ENCODE measurements around the gene ARHGAP18. TPM values are rescaled to one million over a fixed set of nuclear protein-coding genes. Genes with fewer than 3 reads are reported as not detected.
A peak's percentile ranks its signal among the peaks of the same experiment; 100 is the strongest.

ARHGAP18 gene
- total RNA-seq, 6 donors from 2014 or later = 30.4 to 56.8 (median 48.9) TPM

DNA sequence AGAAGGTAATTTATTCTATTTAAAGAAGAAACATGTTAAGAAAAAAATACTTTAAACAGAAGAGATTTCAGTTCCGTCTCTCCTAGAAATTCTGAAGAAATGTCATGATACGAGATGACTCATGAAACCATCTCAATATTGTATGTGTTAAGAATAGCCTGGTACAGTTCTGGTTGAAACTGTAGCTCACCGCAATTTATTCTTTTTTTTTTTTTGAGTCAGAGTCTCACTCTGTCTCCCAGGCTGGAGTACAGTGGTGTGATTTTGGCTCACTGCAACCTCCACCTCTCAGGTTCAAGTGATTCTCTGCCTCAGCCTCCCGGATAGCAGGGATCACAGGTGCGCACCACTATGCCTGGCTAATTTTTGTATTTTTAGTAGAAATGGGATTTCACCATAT lies 103.3 kb downstream of the ARHGAP18 start:
- Histone ChIP-seq H3K27ac (peak overlapping the region in 1 of 4 donors; percentile 10), H3K27me3 (no peaks in the 10 kb centered on the region), H3K36me3 (peaks cover 3 to 50% (median 14%) of the 10 kb centered on the region in 4 donors), H3K4me1 (peaks cover 0 to 3% (median 0%) of the 10 kb centered on the region in 4 donors), H3K4me3 (no peak overlapping the region), H3K9me3 (no peaks in the 10 kb centered on the region)
- no peak for TF ChIP-seq POLR2A (IDR thresholded peaks at IDR 0.05)
- no peak for TF ChIP-seq EP300 (IDR thresholded peaks at IDR 0.05)
- no peak for TF ChIP-seq POLR2AphosphoS5 (IDR thresholded peaks at IDR 0.05)
- TF ChIP-seq, protein P1, sequence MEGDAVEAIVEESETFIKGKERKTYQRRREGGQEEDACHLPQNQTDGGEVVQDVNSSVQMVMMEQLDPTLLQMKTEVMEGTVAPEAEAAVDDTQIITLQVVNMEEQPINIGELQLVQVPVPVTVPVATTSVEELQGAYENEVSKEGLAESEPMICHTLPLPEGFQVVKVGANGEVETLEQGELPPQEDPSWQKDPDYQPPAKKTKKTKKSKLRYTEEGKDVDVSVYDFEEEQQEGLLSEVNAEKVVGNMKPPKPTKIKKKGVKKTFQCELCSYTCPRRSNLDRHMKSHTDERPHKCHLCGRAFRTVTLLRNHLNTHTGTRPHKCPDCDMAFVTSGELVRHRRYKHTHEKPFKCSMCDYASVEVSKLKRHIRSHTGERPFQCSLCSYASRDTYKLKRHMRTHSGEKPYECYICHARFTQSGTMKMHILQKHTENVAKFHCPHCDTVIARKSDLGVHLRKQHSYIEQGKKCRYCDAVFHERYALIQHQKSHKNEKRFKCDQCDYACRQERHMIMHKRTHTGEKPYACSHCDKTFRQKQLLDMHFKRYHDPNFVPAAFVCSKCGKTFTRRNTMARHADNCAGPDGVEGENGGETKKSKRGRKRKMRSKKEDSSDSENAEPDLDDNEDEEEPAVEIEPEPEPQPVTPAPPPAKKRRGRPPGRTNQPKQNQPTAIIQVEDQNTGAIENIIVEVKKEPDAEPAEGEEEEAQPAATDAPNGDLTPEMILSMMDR (IDR thresholded peaks at IDR 0.05) = no peak
- DNase-seq (no peak), ATAC-seq (ENCODE audit: low FRiP score in 2 of 2) (peak in 1 of 2 donors; percentile 24)
- WGBS, 2 donors = 90 to 96% methylated on average over 5 of the region's 5 CpGs

GRCh38 chr6:129605967-129606366 lies 104.0 kb downstream of the ARHGAP18 start:
- no peaks in the 10 kb centered on the region for H3K27me3 ChIP-seq
- WGBS, 2 donors = 79 to 81% methylated on average over 7 of the region's 7 CpGs
- peak in 1 of 2 donors; percentile 48 for ATAC-seq (ENCODE audit: low FRiP score in 2 of 2)

GRCh38 chr6:129605095-129605494 lies 104.9 kb downstream of the ARHGAP18 start:
- no peak for ATAC-seq (ENCODE audit: low FRiP score in 2 of 2)
- no peak for TF ChIP-seq EP300 (IDR thresholded peaks at IDR 0.05)
- TF ChIP-seq POLR2A (IDR thresholded peaks at IDR 0.05) = no peak
- no peak for TF ChIP-seq POLR2AphosphoS5 (IDR thresholded peaks at IDR 0.05)
- TF ChIP-seq, protein P1 (IDR thresholded peaks at IDR 0.05) = no peak
- Histone ChIP-seq H3K4me3 (no peak overlapping the region), H3K36me3 (peaks cover under 1 to 41% (median 11%) of the 10 kb centered on the region in 4 donors), H3K27ac (no peak overlapping the region), H3K27me3 (no peaks in the 10 kb centered on the region), H3K9me3 (no peaks in the 10 kb centered on the region), H3K4me1 (peaks cover 0 to 3% (median 0%) of the 10 kb centered on the region in 4 donors)
- WGBS, 2 donors = 51 to 63% methylated on average over 1 of the region's 1 CpG
- DNase-seq = no peak

More at GRCh38 chr6:129605967-129606366, 104.0 kb downstream of the ARHGAP18 start:
- Histone ChIP-seq H3K36me3 (peaks cover 3 to 46% (median 14%) of the 10 kb centered on the region in 4 donors), H3K4me1 (peaks cover 0 to 3% (median 0%) of the 10 kb centered on the region in 4 donors), H3K9me3 (no peaks in the 10 kb centered on the region), H3K27ac (no peak overlapping the region), H3K4me3 (no peak overlapping the region)
- TF ChIP-seq POLR2A (IDR thresholded peaks at IDR 0.05) = peak in 1 of 4 donors; percentile 9
- TF ChIP-seq, protein P1 (IDR thresholded peaks at IDR 0.05) = no peak
- no peak for TF ChIP-seq EP300 (IDR thresholded peaks at IDR 0.05)
- no peak for TF ChIP-seq POLR2AphosphoS5 (IDR thresholded peaks at IDR 0.05)
- DNase-seq = no peak

DNA sequence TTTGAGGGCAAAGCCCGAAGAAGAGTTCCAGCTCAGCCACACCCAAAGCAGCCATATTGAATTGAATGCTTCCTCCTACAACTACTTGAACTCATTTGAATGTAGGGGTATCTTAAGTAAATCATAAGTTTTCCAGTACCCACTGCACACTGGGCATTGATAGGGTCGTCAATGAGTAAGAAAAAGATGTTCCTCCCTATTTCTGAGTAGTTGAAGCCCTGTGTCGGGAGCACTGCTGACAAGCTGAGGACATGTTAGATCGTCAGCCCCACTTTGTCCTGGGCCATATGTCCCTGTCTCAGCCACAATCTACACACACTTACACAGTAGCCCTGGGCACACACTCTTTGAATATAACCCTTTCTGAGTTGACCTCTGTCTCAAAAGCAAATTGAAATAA lies 105.7 kb downstream of the ARHGAP18 start:
- ATAC-seq (ENCODE audit: low FRiP score in 2 of 2) (no peak), DNase-seq (no peak)
- H3K4me3 ChIP-seq = no peak overlapping the region
- no peaks in the 10 kb centered on the region for H3K27me3 ChIP-seq
- H3K9me3 ChIP-seq = no peaks in the 10 kb centered on the region
- no peak overlapping the region for H3K27ac ChIP-seq
- peaks cover 0 to 3% (median 0%) of the 10 kb centered on the region in 4 donors for H3K4me1 ChIP-seq
- no peak for TF ChIP-seq EP300 (IDR thresholded peaks at IDR 0.05)
- H3K36me3 ChIP-seq = peaks cover 0 to 33% (median 9%) of the 10 kb centered on the region in 4 donors
- WGBS, 2 donors = 91 to 95% methylated on average over 4 of the region's 4 CpGs

DNA sequence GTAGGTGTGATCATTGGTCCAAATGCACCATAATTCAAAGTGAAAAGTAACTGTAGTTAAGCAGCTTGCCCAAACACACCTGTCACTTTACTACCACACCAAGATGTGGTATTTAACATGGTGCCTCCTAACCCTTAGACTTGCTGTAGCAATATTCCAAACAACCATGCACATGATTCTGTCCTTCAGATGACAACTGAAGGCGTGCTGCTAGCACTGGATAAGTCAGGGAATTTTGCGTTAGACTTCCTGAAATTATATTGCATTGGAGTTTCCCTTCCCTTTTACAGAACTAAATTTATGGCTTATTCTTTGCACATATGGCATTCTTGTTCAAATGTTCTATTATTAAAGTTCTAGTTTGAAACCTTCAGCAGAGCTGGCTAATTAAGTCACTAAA lies 106.2 kb downstream of the ARHGAP18 start:
- no peak overlapping the region for H3K4me3 ChIP-seq
- H3K27ac ChIP-seq = no peak overlapping the region
- TF ChIP-seq, protein P1 (IDR thresholded peaks at IDR 0.05) = no peak
- peaks cover 0 to 31% (median 9%) of the 10 kb centered on the region in 4 donors for H3K36me3 ChIP-seq
- ATAC-seq (ENCODE audit: low FRiP score in 2 of 2) = no peak
- H3K27me3 ChIP-seq = no peaks in the 10 kb centered on the region
- WGBS, 2 donors = 80 to 85% methylated on average over 2 of the region's 2 CpGs
- no peak for DNase-seq
- H3K4me1 ChIP-seq = peaks cover 0 to 3% (median 0%) of the 10 kb centered on the region in 4 donors
- no peaks in the 10 kb centered on the region for H3K9me3 ChIP-seq
